Measurements from ENCODE around the gene DCXR.

DCXR gene

GRCh38 chr17:82008941-82009405 lies 28.5 kb downstream of the DCXR start:
- no peak for DNase-seq

DNA sequence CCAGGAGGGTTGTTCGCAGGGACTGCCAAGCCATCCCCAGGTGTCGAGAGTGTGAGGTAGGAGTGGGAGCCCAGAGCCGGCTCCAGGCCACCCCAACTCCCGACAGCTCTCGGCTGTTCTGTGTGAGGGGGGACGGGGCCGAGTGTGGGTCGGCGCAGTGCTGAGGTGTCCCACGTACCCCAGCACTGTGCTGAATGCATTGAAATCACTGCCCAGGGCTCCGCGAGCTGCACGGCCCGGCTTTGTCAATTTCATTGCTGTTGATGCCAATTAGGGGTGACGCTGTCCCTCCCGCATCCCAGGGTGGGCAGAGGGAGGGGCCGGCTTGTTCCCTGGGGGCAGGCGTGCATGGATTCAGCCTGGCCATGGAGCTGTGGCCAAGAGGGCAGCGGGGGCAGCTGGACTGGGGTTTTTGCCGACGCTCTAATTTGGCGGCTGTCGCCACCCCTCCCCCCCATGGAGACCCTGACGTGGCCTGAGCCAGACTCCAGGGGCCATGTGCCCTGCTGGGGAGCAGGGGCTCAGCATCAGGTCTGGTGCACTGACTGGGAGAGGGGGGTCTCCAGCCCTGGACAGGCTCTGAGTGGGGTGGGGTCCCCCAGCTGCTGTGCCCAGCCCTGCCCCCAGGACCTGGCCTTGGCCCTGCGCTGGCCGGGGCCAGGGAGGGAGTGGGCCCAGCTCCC lies 29.1 kb downstream of the DCXR start:
- no peak for DNase-seq

GRCh38 chr17:82007495-82008257 lies 29.8 kb downstream of the DCXR start:
- DNase-seq: no peak

- DNase-seq: no peak
Measured at GRCh38 chr17:82007228-82007494, 30.3 kb downstream of the DCXR start.

DNA sequence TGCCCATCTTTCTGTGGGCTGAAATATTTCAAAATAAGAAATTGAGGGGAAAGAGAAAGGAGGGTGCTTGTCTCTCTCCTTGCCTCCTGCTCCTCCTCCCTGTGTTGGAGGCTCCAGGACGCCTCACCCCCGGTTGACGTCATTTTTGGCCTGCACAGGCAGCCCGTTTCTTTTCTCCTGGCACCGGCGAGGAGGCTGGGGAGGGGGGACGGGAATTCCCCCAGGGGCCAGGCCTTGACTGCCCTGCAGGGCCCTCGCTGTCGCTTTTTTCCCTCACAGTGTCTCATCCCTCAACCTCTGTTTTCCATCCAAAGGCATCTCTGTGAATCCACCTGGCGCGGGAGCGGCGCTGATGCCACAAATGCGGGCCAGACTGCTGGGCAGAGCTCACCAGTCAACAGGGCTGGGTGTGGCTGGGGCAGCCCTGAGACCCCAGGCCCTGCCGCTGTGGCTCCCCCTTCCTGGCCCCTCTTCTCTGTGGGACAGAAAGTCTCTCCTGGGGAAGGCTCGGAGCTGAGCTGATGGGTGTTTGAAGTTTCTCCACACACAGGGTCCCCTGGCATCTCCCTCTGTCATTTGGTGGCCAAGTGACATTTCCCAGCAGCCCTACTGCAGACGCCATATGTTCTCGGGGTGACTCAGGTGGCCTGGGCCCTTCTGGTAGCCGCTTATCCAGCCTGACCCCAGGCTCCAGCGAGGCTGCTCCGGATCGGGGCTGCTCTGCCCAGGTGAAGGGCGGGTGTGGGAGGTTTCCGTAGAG lies 30.8 kb downstream of the DCXR start:
- no peak for DNase-seq

DNA sequence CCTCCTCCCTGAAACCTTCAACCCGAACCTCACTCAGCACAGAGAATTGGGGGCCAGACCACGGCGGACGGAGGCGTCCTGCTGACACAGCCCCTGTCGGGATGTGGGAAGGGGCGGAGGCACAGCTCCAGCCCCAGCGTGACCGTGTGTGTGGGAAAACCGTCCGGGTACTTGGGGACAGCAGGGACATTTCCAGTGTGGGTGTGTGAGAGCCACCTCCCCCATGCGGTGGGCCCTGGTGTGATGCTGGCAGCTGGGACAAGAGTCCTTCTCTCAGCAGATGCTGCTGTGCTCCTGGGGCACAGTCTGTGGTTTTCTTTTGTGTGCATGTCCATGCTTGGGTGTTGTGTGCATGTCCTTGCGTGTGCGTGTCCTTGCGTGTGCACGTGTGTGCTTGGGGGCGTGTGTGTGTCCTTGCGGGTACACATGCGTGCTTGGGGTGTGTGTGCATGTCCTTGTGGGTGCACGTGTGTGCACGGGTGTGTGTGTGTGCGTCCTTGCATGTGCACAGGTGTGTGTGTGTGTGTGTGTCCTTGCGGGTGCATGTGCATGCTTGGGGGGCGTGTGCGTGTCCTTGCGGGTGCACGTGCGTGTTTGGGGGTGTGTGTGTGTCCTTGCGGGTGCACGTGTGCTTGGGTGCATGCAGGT lies 31.7 kb downstream of the DCXR start:
- DNase-seq: no peak

- DNase-seq: no peak
Measured at GRCh38 chr17:82004517-82005455, 32.7 kb downstream of the DCXR start.

DNA sequence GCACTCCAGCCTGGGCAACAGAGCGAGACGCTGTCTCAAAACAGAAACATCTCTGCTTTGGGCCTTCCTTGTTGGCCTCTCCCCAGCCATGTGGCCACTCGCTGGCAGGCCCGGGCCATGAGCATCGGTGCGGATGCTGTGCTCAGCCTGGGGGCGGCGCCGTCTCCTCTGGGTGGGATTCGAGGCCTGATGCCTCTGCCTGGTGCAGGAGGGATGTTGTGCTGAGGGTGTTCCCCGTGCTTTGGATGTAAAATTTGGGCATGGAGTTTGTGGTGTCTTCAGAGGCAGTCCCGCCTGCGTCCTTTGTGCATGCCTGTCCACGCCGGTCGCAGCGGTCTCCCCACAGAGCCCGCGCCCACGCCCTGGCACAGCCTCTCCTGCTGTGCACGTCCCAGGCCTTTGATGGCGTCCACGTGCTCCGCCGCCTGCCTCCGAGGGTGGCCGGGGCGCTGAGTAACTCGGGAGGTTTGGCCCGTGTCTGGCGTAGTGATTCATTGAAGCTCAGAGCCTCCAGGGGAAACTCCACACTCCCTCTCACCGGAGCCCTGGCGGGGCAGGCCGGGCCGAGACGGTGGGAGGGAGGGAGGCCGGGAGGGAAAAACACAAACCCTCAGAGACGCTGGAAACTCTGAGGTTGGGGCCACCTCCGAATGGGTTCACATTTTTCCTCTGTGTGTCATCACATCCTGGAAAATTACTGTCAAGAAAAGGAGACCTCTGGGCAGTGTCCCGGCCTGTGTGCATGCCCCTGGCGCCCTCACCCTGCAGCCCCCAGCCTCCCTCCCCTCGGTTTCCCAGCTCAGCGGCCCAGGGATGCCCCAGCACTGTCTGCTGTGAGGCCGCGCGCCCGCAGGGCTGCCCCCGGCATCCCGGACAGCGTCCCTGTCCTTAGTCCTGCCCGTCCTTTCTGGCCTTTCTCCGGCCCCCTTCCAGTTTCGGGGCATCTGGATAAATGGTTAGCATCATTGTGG lies 33.8 kb downstream of the DCXR start:
- DNase-seq: no peak

- no peak for DNase-seq
Measured at GRCh38 chr17:82001571-82002056, 35.9 kb downstream of the DCXR start.

- DNase-seq: no peak
Measured at GRCh38 chr17:82000803-82001570, 36.5 kb downstream of the DCXR start.

GRCh38 chr17:81999976-82000802 lies 37.3 kb downstream of the DCXR start:
- DNase-seq: no peak

- no peak for DNase-seq
Measured at GRCh38 chr17:81999587-81999975, 37.9 kb downstream of the DCXR start.

- no peak for DNase-seq
Measured at GRCh38 chr17:81998691-81999438, 38.6 kb downstream of the DCXR start.

GRCh38 chr17:81998212-81998611 lies 39.3 kb downstream of the DCXR start:
- DNase-seq: no peak

DNA sequence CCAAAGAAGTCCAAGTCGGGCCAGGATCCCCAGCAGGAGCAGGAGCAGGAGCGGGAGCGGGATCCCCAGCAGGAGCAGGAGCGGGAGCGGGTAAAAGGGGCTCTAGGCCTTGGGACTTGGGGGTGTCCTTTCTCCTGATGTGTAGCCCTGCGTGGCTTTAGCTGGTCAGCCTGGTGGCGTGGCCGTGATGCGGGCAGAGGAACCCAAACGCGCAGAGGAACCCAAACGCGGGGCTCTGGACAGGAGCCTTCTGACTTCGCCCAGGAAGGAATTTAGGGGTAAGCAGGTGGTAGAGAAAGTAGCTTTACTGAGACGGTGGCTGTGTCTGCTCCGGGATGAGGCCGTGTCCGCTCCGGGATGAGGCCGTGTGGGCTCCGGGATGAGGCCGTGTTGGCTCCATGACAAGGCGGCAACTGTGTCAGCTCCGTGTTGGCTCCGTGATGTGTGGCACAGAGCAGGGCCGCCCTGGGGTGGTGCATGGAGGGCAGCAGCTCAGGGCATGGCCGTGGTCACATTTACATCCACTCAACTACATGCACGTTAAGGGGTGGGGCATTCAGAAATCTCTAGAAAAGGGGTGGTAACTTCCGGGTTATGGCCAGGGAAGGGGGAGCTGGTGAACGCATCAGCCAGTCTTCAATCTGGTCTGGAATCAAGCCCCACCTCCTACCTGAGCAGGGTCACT lies 40.6 kb downstream of the DCXR start:
- DNase-seq: no peak

GRCh38 chr17:81996232-81996756 lies 41.2 kb downstream of the DCXR start:
- no peak for DNase-seq

- no peak for DNase-seq
Measured at GRCh38 chr17:81995463-81996231, 41.9 kb downstream of the DCXR start.

Measured in NCI-H2107 (cell line).